Erythroblast (primary cell): ENCODE measurements around the gene WNK1.

Experiments used
- DNase-seq, 2 experiments: peaks; one replicate each; lab custom pipeline; 2025; lab: John Stamatoyannopoulos, UW
- GATA1 ChIP-seq: IDR thresholded peaks from 2 replicates; pipeline ENCODE4 v1.6.1; 2011; ENCODE audit warnings: low read depth, mild to moderate bottlenecking, control low read depth, low read length, moderate library complexity
- POLR2A ChIP-seq: IDR thresholded peaks from 2 replicates; pipeline ENCODE4 v1.6.1; 2011; ENCODE audit warnings: mild to moderate bottlenecking, low read length

Gene WNK1

GRCh38 chr12:948238-948637 lies 195.9 kb downstream of the WNK1 start:
- no peak for TF ChIP-seq GATA1
- no peak for TF ChIP-seq POLR2A
- DNase-seq: no peak

GRCh38 chr12:949453-950191 lies 197.2 kb downstream of the WNK1 start, which contains the start of gene RAD52:
Gene RAD52, minus strand, starts transcription at chr12:949694. Its CDS starts 16,636 bp downstream, at chr12:933058.
- DNase-seq: peak; percentile 99
- TF ChIP-seq GATA1: no peak
- peak; percentile 88 for TF ChIP-seq POLR2A

- TF ChIP-seq POLR2A (no peak), GATA1 (no peak)
- DNase-seq: no peak
Observed at GRCh38 chr12:951176-951575, 198.8 kb downstream of the WNK1 start.

- peak; percentile 52 to 81 for DNase-seq
- no peak for TF ChIP-seq POLR2A
- TF ChIP-seq GATA1: no peak
Observed at GRCh38 chr12:953776-954175, 201.4 kb downstream of the WNK1 start.

GRCh38 chr12:954741-955140 lies 202.4 kb downstream of the WNK1 start:
- no peak for TF ChIP-seq GATA1
- no peak for TF ChIP-seq POLR2A
- no peak for DNase-seq

GRCh38 chr12:955939-956338 lies 203.6 kb downstream of the WNK1 start:
- TF ChIP-seq POLR2A (no peak), GATA1 (no peak)
- DNase-seq: no peak

GRCh38 chr12:958588-959123 lies 206.3 kb downstream of the WNK1 start:
- DNase-seq: no peak
- TF ChIP-seq POLR2A (no peak), GATA1 (no peak)
